Stimulated activated CD4-positive, alpha-beta T cell treated with anti-CD3 and anti-CD28 coated beads, Interleukin-12 subunit alpha, Interleukin-12 subunit beta, amount 100 ng/mL, for 24 hours (primary cell): Measurements from ENCODE around the gene GPR179.

Experiments used
- DNase-seq, 2 experiments: peaks; one replicate each; pipeline ENCODE4 v3.0.0-alpha.2; 2020; ENCODE audit warnings: low read depth in 2 of 2

Gene GPR179

GRCh38 chr17:38343608-38344419 lies at the start of gene GPR179:
GPR179 (minus strand) TSS chr17:38343956; CDS start chr17:38343789, 167 bp downstream.
- no peak for DNase-seq

GRCh38 chr17:38379448-38379847 lies 35.7 kb upstream of the GPR179 start:
- no peak for DNase-seq

GRCh38 chr17:38369124-38369886 lies 25.5 kb upstream of the GPR179 start:
- no peak for DNase-seq

GRCh38 chr17:38364741-38365140 lies 21.0 kb upstream of the GPR179 start:
- no peak for DNase-seq

GRCh38 chr17:38363016-38363415 lies 19.3 kb upstream of the GPR179 start:
- DNase-seq = no peak

- no peak for DNase-seq
These were observed 18.1 kb upstream of the GPR179 start for GRCh38 chr17:38361694-38362465.

GRCh38 chr17:38358586-38359513 lies 15.1 kb upstream of the GPR179 start:
- no peak for DNase-seq

- DNase-seq = no peak
These were observed 13.8 kb upstream of the GPR179 start for GRCh38 chr17:38357486-38358123.

GRCh38 chr17:38355251-38355650 lies 11.5 kb upstream of the GPR179 start:
- DNase-seq = no peak

- no peak for DNase-seq
These were observed 10.7 kb upstream of the GPR179 start for GRCh38 chr17:38354466-38354865.

- no peak for DNase-seq
These were observed 9.9 kb upstream of the GPR179 start for GRCh38 chr17:38353668-38354067.

GRCh38 chr17:38353086-38353604 lies 9.4 kb upstream of the GPR179 start:
- no peak for DNase-seq

- peak in 1 of 2 experiments; percentile 6 for DNase-seq
These were observed 8.7 kb upstream of the GPR179 start for GRCh38 chr17:38352245-38353085.

GRCh38 chr17:38351412-38352222 lies 7.9 kb upstream of the GPR179 start, which contains the start of gene SOCS7:
SOCS7 (plus strand) TSS chr17:38351844; CDS start chr17:38352053, 209 bp downstream.
- DNase-seq = peak; percentile 81 to 94

GRCh38 chr17:38350035-38350434 lies 6.3 kb upstream of the GPR179 start:
- no peak for DNase-seq

GRCh38 chr17:38349097-38349730 lies 5.5 kb upstream of the GPR179 start:
- DNase-seq = peak; percentile 69 to 80

- no peak for DNase-seq
These were observed 2.0 kb upstream of the GPR179 start for GRCh38 chr17:38345743-38346142.

- no peak for DNase-seq
These were observed 627 bp upstream of the GPR179 start for GRCh38 chr17:38344420-38344745.
